HG03571 (cell line): ENCODE results near the gene PEX5L.
A peak's percentile ranks its signal among the peaks of the same experiment; 100 is the strongest.
"Not testable (repeated sequence)": the region's sequence is repeated elsewhere in the genome, so short reads cannot be mapped to it uniquely, and the experiment has no call there.

Experiments used
- ATAC-seq: cut with Tn5 transposase; IDR thresholded peaks from one replicate; pipeline ENCODE4 v1.9.1; 2021; ENCODE audit not compliant: unreplicated experiment

The PEX5L gene

DNA sequence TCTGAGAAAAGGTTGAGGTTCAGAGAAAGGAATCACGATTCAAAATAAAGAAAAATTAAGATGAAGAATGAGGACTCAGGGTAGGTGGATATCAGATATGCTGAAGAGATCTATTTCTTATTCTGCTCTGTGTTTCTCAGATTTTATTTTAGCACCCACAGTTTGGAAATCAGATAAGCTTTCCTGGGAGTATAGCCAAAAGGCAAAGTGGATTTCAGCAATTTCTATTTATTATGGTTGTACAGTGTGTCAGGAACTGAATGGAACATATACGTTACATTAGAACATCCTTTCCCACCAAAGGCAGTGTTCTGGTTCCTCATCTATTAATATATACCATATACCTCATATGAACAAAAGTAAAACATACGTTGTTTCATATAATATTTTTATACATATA, 18.9 kb downstream of the PEX5L start:
- no peak for ATAC-seq

GRCh38 chr3:180011927-180012326, 24.8 kb downstream of the PEX5L start:
- no peak for ATAC-seq

GRCh38 chr3:180008318-180008717, 28.4 kb downstream of the PEX5L start:
- not testable (repeated sequence) for ATAC-seq

- ATAC-seq: no peak
Observed at GRCh38 chr3:180004542-180004941, 32.2 kb downstream of the PEX5L start.

GRCh38 chr3:180002006-180002405, 34.7 kb downstream of the PEX5L start:
- no peak for ATAC-seq

GRCh38 chr3:180000500-180000899, 36.2 kb downstream of the PEX5L start:
- ATAC-seq: no peak

- ATAC-seq: no peak
Observed at GRCh38 chr3:179995406-179995805, 41.3 kb downstream of the PEX5L start.

- no peak for ATAC-seq
Observed at GRCh38 chr3:179991883-179992282, 44.9 kb downstream of the PEX5L start.

DNA sequence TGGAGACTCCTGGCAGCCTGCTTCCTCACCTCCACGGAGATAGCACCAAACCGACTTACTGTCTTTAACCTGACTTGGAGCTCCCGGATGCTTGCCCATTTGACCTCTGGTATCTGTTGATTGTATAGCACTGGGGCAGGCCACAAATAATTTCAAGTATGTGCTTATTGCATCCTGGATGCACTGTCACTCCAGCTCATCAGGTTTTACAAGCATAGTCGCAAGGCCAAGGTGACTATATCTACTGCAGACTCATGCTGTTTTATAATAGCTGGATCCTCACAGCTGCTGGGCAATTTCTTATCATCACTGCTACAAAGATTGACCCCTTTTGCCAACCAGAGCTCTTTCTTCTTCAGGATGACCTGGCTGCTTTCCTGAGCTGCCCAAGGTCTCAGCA, 45.6 kb downstream of the PEX5L start:
- ATAC-seq: no peak

- no peak for ATAC-seq
Observed at GRCh38 chr3:179981646-179982045, 55.1 kb downstream of the PEX5L start.

- ATAC-seq: no peak
Observed at GRCh38 chr3:179977356-179977755, 59.4 kb downstream of the PEX5L start.

- ATAC-seq: no peak
Observed at GRCh38 chr3:179973931-179974361, 62.8 kb downstream of the PEX5L start.

DNA sequence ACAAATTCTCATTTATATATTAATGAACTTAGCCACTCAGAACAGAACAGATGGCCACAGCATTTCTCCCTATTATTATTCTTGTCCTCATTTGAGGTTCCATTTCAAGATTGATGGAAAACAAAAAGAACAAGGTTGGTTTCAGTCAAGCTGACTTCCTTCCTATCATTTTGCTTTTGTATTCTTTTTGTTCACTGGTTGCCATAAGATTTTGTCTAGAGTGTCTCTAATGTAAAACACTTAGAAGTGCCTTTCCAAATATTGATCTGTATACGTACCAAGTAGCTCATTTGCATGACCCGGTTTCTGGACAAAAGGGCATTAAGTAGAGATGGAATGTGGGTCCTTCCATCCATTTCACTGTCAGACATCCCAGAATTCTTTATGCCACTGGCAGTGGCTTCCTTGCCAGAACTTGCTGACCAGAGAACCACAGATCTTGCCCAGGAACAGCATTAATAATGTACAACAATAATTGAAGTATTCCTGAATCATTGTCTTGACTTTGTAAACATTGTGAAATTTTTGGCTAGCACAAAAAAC, 63.8 kb downstream of the PEX5L start:
- no peak for ATAC-seq

DNA sequence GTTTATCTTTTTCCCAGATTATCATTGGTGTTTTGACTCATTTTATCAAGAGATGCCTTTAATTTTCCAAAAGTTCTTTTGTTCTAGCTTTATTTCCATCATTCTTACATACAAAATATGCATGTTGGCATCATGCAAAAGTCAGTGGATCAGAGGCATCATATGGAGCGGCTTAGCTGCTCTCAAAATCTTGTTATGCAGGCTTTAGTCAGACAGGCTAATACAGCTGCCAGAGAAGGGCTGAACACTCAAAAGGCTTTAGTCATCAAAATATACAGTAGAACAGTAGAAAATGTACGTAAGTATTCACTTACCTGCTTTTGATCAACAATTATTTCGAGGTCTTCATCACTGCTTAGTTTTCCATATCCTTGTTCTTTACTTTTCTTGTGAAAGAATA, 65.5 kb downstream of the PEX5L start:
- ATAC-seq: no peak

- ATAC-seq: no peak
Observed at GRCh38 chr3:179970746-179971145, 66.0 kb downstream of the PEX5L start.

DNA sequence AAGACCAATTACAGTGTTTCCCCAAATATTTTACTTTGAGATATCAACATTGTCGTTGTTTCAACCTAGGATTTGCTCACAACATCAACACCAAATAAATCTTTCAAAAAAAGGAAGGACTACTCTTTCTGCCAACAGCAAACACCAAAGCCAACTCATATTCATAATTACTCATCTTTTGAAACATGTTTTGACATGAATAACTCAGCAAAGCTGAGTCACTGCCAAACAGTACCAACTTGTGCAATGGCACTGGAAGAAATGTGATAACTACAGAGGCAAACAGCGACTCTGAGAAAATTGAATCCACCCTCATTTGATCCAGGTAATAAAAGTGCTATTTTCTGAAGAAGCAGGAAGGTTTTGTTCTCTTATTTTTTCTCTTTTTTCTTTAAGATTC, 67.2 kb downstream of the PEX5L start:
- ATAC-seq: no peak

- peak; percentile 85 for ATAC-seq
Observed at GRCh38 chr3:179967622-179968021, 69.1 kb downstream of the PEX5L start.

DNA sequence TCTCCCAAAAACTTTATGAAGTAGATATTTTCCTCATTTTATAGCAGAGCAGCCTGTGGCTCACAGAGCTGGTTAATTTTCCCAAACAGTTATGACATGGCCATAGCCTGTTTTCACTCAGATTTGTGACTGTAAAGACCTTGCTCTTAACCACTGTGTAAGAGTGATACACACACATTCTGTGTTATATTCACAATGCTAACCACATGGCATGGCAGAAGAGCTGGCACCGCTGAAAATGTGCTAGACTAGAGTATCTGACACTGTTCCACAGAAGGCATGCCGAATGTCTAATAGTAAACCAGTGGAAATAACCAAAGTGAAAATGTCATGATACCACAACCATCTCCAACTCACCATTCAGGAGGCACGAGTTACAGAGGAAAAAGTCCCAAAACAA, 71.8 kb downstream of the PEX5L start:
- no peak for ATAC-seq

DNA sequence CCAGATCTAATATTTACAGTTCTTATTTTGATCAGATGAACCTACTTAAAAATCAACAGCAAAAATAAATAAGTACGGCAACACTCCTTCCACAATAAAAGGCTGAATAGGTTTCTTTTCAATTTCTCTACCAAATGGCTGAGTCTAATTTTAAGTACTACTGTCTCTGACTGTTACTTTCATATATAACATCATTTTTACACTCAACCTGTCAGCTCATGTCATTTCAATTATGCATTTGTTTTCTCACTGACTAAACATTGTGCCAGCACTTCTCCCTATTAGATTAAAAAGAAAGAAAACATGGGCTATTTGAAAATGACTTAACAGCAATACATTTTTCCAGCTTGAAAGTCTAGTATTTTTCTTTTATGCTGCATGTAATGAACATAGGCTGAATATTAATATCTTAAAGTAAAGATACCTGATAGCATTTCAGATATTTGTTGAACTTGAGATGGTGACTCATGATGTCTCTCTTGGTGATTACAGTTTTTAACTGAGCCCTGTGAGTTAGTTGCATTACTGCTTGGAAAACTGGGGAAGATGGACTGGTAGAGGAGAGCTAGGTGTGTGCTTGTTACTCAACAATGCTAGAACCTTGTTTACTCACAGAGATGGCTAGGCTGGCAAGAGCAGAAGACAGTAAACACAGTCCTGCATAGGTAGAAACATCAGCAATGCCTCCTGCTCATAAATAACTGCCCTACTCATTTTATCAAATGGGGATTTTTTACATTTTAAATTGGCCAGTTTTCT, 73.9 kb downstream of the PEX5L start:
- ATAC-seq: no peak

DNA sequence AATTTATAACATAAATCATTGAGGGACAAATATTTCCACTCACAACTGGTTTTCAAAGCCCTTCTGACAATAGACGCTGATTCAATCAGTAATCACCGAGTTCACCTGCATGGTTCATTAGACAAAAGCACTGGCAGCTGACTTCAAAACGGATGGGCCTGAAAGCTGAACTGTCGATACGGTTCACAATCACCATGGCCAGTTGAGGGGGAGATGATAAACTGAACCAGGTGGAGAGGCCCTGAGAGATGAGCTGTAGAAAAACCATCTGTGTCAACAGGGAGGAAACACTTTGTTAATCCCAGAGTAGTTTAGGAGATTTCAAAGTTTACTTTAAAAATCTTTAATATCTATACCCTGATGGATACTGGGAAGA, 75.0 kb downstream of the PEX5L start:
- ATAC-seq: peak; percentile 83

- peak; percentile 17 for ATAC-seq
Observed at GRCh38 chr3:179961071-179961702, 75.5 kb downstream of the PEX5L start.

DNA sequence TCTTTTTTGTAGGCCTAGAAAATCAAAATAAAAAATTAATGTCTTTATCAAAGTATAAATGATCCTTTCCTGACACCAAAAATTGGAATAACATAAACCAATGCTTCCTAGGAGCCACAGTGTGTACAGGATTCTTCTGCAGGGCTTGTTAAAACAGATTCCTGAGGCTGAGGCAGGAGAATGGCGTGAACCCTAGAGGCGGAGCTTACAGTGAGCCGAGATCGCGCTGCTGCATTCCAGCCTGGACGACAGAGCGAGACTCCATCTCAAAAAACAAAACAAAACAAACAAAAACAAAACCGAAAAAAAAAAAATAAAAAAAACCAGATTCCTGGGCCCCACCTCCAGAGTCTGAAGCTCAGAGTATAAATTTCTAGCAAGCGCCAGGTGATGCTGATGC, 78.0 kb downstream of the PEX5L start:
- ATAC-seq: no peak
